ENCODE data around the gene EEF1AKMT1. TPM values are rescaled to one million over a fixed set of nuclear protein-coding genes. Genes with fewer than 3 reads are reported as not detected.

Gene EEF1AKMT1
- total RNA-seq, 2 experiments from 2014 or later = 1.9 to 2.5 TPM

DNA sequence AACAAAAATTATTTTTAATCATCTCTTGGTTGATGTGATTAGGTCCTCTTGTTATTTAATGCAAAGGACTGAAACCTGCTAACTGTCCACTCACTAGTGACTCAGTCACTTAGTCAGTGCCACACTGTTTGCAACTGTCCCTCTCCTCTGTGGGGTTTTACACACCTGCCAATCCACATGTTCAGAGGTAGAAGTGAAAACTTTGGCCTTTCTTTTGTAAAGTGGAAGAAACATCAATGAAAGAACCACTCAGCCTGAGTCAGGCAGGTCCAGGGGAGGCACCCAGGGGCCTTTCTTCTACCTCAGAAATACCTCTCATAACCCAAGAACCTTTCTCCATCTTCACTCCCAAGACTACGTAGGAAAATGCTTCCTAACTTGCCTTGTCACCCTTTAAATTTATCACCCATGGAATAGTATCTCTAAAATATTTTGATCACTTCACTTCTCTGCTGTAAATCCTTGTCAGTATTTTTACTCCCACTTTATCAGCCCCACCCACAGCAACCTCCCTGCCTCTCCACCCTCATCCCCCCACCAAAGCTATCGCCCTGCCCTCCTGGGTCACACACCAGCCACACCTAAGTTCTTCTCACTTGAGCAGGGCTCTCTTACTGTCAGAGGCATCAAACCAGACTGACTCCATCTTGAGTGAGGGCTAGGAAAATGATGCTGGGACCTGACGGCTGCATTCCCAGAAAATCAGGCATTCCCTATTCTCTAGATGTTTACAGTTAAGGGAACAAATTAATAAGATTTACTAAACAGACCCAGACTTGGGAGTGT, 29.6 kb upstream of the EEF1AKMT1 start:
- no peak for DNase-seq
- Mint-ChIP-seq H3K27me3 (no peaks in the 10 kb centered on the region), H3K36me3 (ENCODE audit: low read depth) (peaks cover 77% of the 10 kb centered on the region), H3K27ac (peak overlapping the region; percentile 7), H3K9me3 (no peaks in the 10 kb centered on the region), H3K4me1 (ENCODE audit: low read depth) (peaks cover 5% of the 10 kb centered on the region), H3K4me3 (no peak overlapping the region)
- H3K4me3 ChIP-seq (ENCODE audit: low read length) = no peak overlapping the region
- TF ChIP-seq, protein P1, sequence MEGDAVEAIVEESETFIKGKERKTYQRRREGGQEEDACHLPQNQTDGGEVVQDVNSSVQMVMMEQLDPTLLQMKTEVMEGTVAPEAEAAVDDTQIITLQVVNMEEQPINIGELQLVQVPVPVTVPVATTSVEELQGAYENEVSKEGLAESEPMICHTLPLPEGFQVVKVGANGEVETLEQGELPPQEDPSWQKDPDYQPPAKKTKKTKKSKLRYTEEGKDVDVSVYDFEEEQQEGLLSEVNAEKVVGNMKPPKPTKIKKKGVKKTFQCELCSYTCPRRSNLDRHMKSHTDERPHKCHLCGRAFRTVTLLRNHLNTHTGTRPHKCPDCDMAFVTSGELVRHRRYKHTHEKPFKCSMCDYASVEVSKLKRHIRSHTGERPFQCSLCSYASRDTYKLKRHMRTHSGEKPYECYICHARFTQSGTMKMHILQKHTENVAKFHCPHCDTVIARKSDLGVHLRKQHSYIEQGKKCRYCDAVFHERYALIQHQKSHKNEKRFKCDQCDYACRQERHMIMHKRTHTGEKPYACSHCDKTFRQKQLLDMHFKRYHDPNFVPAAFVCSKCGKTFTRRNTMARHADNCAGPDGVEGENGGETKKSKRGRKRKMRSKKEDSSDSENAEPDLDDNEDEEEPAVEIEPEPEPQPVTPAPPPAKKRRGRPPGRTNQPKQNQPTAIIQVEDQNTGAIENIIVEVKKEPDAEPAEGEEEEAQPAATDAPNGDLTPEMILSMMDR (IDR thresholded peaks at IDR 0.05) = no peak
- no peaks in the 10 kb centered on the region for H3K4me1 ChIP-seq (ENCODE audit: insufficient read depth, low read length)
- H3K36me3 ChIP-seq (ENCODE audit: insufficient read depth, low read length) = peaks cover 39% of the 10 kb centered on the region
- POLR2A ChIA-PET = no interaction called here
- no peaks in the 10 kb centered on the region for H3K27me3 ChIP-seq (ENCODE audit: control insufficient read depth in 1 of 2, insufficient read depth in 2 of 2, low read length in 2 of 2)
- CTCF ChIA-PET = no interaction called here
- H3K9me3 ChIP-seq (ENCODE audit: control insufficient read depth in 1 of 2, insufficient read depth in 1 of 2, low read length in 2 of 2) = no peaks in the 10 kb centered on the region
- no peak for ATAC-seq (ENCODE audit: poor library complexity)
- intact Hi-C loops (cut with DNase I, micrococcal nuclease) = no loop called here
- no peak overlapping the region for H3K27ac ChIP-seq (ENCODE audit: low read depth in 1 of 2, low read length in 2 of 2)

DNA sequence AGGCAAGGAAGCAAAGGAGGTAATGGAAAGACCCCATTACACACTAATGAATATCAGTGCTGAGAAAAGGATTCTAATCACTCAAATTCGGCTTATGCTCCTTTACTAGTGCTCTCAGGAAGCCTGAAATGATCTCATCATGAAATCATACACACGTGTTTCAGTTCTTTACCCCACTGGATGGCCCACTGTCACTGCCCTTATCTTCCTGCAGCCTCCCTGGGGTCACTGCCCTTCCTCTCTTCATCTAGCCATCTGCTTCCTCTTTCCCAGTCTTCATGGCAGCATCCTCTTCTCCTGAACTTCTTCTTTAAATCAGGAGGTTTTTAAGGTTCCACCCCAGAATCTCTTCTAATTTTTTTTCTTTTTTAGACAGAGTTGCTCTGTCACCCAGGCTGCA, 27.9 kb upstream of the EEF1AKMT1 start:
- peaks cover 22% of the 10 kb centered on the region for H3K4me1 Mint-ChIP-seq (ENCODE audit: low read depth)
- peaks cover 31% of the 10 kb centered on the region for H3K36me3 ChIP-seq (ENCODE audit: insufficient read depth, low read length)
- no peak for DNase-seq
- ATAC-seq (ENCODE audit: poor library complexity) = no peak
- no peaks in the 10 kb centered on the region for H3K4me1 ChIP-seq (ENCODE audit: insufficient read depth, low read length)
- no peaks in the 10 kb centered on the region for H3K27me3 ChIP-seq (ENCODE audit: control insufficient read depth in 1 of 2, insufficient read depth in 2 of 2, low read length in 2 of 2)
- no peaks in the 10 kb centered on the region for H3K9me3 ChIP-seq (ENCODE audit: control insufficient read depth in 1 of 2, insufficient read depth in 1 of 2, low read length in 2 of 2)
- CTCF ChIA-PET = no interaction called here
- peak overlapping the region; percentile 43 for H3K27ac Mint-ChIP-seq
- H3K9me3 Mint-ChIP-seq = no peaks in the 10 kb centered on the region
- no peak overlapping the region for H3K4me3 Mint-ChIP-seq
- H3K36me3 Mint-ChIP-seq (ENCODE audit: low read depth) = peaks cover 86% of the 10 kb centered on the region
- POLR2A ChIA-PET = interaction anchor here (0.7 kb wide), 1 partner anchor 1091 kb away, joined by 3 read pairs; no protein-coding TSS in a partner anchor
- TF ChIP-seq, protein P1 (IDR thresholded peaks at IDR 0.05) = no peak
- H3K4me3 ChIP-seq (ENCODE audit: low read length) = no peak overlapping the region
- H3K27me3 Mint-ChIP-seq = no peaks in the 10 kb centered on the region
- H3K27ac ChIP-seq (ENCODE audit: low read depth in 1 of 2, low read length in 2 of 2) = no peak overlapping the region
- intact Hi-C loops (cut with DNase I, micrococcal nuclease) = no loop called here

DNA sequence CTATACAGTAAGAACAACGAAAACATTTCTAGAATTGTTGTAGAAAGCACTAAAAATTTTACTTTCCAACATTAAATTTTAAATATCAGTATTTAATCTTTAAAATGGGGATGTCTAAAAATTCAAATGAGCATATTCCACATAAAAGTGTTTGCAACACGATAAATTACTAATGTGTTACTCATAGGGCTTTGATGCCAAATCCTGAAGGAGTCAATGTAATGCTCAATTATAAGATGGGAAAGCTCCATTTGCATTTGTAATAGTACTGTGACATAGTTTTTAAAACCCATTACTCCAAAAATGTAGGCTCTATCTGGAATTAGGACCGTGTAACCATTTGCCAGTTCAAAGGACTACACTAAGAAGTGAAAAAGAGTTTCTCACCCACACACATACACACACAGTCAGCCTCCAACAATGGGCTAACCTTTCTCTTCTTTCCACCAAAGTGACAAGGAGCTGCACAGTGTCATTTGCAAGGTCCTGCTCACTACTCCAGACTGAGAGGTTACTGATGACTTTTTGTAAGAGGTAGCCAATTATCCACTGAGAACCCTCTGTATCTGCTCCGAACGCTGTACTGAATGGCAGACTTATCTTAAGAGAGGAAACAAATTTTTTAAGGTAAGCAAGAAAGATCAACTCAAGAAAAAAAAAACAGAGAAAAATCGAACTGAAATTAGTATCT, 26.1 kb upstream of the EEF1AKMT1 start:
- TF ChIP-seq, protein P1 (IDR thresholded peaks at IDR 0.05) = no peak
- Histone ChIP-seq H3K4me3 (ENCODE audit: low read length) (no peak overlapping the region), H3K27me3 (ENCODE audit: control insufficient read depth in 1 of 2, insufficient read depth in 2 of 2, low read length in 2 of 2) (no peaks in the 10 kb centered on the region), H3K27ac (ENCODE audit: low read depth in 1 of 2, low read length in 2 of 2) (no peak overlapping the region), H3K4me1 (ENCODE audit: insufficient read depth, low read length) (no peaks in the 10 kb centered on the region), H3K36me3 (ENCODE audit: insufficient read depth, low read length) (peaks cover 40% of the 10 kb centered on the region), H3K9me3 (ENCODE audit: control insufficient read depth in 1 of 2, insufficient read depth in 1 of 2, low read length in 2 of 2) (no peaks in the 10 kb centered on the region)
- no peaks in the 10 kb centered on the region for H3K9me3 Mint-ChIP-seq
- peaks cover 83% of the 10 kb centered on the region for H3K36me3 Mint-ChIP-seq (ENCODE audit: low read depth)
- no peaks in the 10 kb centered on the region for H3K27me3 Mint-ChIP-seq
- DNase-seq (no peak), ATAC-seq (ENCODE audit: poor library complexity) (no peak)
- H3K27ac Mint-ChIP-seq = no peak overlapping the region
- no peak overlapping the region for H3K4me3 Mint-ChIP-seq
- peaks cover 29% of the 10 kb centered on the region for H3K4me1 Mint-ChIP-seq (ENCODE audit: low read depth)
- CTCF ChIA-PET = no interaction called here
- POLR2A ChIA-PET = no interaction called here
- intact Hi-C loops (cut with DNase I, micrococcal nuclease) = no loop called here
